Activated naive CD8-positive, alpha-beta T cell treated with anti-CD3 and anti-CD28 coated beads, Interleukin-2, amount 10 ng/mL, durations not matched to agents 7 days and 5 days (primary cell): Measurements from ENCODE around the gene PPP1R3A. TPM values are rescaled to one million over a fixed set of nuclear protein-coding genes. Genes with fewer than 3 reads are reported as not detected.

Source experiments
- ATAC-seq: fragments of 150-1000 bp; cut with Tn5 transposase; one replicate; pipeline ENCODE4 v1.10.0; 2021; ENCODE audit warnings: low read depth, moderate library complexity
- POLR2A ChIA-PET: fragments of 350-600 bp; sonication (Branson Sonifier 250); formaldehyde crosslinking; loops from one replicate; lab custom pipeline; 2021; ENCODE audit warnings: antibody characterized with exemption; lab: Charles Lee
- DNase-seq: peaks from one replicate; pipeline ENCODE4 v3.0.0; 2021
- H3K27ac Mint-ChIP-seq: one replicate; pipeline ENCODE4 v1.8.0; 2022; ENCODE audit warnings: mild to moderate bottlenecking, mixed read lengths
- H3K27me3 Mint-ChIP-seq: one replicate; pipeline ENCODE4 v1.8.0; 2022; ENCODE audit warnings: mild to moderate bottlenecking, moderate library complexity, mixed read lengths
- H3K36me3 Mint-ChIP-seq: one replicate; pipeline ENCODE4 v1.8.0; 2021; ENCODE audit warnings: mild to moderate bottlenecking, mixed read lengths
- H3K4me1 Mint-ChIP-seq: one replicate; pipeline ENCODE4 v1.8.0; 2021; ENCODE audit warnings: mixed read lengths
- H3K4me3 Mint-ChIP-seq: one replicate; pipeline ENCODE4 v1.8.0; 2022; ENCODE audit warnings: mild to moderate bottlenecking, moderate library complexity, mixed read lengths
- H3K9me3 Mint-ChIP-seq: one replicate; pipeline ENCODE4 v1.8.0; 2021; ENCODE audit warnings: mixed read lengths
- total RNA-seq, 2 experiments: library from RNA; stranded (reverse); gene quantifications; one replicate each; pipeline ENCODE4 v1.2.3, GENCODE V29; 2021

Gene PPP1R3A
- total RNA-seq, 2 experiments from 2014 or later = not detected

DNA sequence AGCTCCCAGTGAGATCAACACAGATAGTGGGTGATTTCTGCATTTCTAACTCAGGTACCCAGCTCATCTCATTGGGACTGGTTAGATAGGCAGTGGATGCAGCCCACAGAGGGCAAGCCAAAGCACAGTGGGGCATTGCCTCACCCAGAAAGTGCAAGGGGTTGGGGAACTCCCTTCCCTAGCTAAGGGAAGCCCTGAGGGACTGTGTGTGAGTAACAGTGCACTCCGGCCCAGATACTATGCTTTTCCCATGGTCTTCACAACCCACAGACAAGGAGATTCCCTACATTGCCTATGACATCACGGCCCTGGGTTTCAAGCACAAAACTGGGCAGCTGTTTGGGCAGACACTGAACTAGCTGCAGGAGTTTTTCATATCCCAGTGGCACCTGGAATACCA is 62.8 kb downstream of the PPP1R3A start:
- Mint-ChIP-seq H3K36me3 (no peaks in the 10 kb centered on the region), H3K4me3 (no peak overlapping the region), H3K9me3 (peaks cover 14% of the 10 kb centered on the region), H3K4me1 (no peaks in the 10 kb centered on the region), H3K27me3 (no peaks in the 10 kb centered on the region), H3K27ac (no peak overlapping the region)
- DNase-seq = no peak
- ATAC-seq = no peak
- POLR2A ChIA-PET = no interaction called here

DNA sequence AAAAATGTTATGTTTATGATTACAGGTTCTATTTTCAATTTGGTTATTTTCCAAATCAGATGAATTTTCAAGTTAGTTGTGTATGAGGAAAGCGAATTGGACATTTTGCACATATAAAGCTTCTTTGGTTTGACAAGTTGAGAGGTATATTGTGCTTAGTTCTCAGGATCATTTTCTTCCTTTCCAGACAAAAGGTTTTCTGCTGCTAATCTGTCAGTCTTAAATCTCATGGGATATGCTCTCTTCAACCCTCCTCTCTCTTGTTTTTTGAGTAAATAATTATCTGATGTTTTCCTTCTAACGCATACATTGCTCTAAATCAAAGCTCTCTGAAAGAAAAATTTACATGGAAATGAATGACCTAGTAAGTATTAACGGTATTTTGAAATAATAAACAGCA is 77.9 kb downstream of the PPP1R3A start:
- ATAC-seq (no peak), DNase-seq (no peak)
- H3K27me3 Mint-ChIP-seq = no peaks in the 10 kb centered on the region
- no peaks in the 10 kb centered on the region for H3K9me3 Mint-ChIP-seq
- H3K27ac Mint-ChIP-seq = no peak overlapping the region
- no peak overlapping the region for H3K4me3 Mint-ChIP-seq
- no peaks in the 10 kb centered on the region for H3K4me1 Mint-ChIP-seq
- no peaks in the 10 kb centered on the region for H3K36me3 Mint-ChIP-seq
- POLR2A ChIA-PET = no interaction called here

DNA sequence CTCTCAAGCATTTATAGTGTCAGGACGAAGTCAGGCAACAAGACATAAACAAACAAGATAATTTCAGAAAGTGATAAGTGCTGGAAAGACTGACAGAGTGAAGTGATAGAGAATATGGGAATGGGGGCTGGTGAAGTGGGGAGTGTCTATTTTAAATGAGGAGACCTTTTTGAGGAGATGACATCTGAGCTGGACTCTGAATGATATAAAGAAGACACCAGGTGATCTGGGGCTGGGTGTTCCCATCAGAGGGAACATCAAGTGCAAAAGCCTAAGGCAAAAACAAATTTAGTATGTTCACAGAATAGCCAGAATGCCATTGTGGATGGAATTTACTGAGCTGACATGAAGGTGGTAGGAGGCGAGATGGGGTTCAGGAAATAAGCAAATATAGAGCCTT is 83.4 kb downstream of the PPP1R3A start:
- Mint-ChIP-seq H3K27ac (no peak overlapping the region), H3K4me1 (no peaks in the 10 kb centered on the region), H3K9me3 (no peaks in the 10 kb centered on the region), H3K4me3 (no peak overlapping the region), H3K36me3 (no peaks in the 10 kb centered on the region), H3K27me3 (no peaks in the 10 kb centered on the region)
- ATAC-seq (no peak), DNase-seq (no peak)
- POLR2A ChIA-PET = no interaction called here

DNA sequence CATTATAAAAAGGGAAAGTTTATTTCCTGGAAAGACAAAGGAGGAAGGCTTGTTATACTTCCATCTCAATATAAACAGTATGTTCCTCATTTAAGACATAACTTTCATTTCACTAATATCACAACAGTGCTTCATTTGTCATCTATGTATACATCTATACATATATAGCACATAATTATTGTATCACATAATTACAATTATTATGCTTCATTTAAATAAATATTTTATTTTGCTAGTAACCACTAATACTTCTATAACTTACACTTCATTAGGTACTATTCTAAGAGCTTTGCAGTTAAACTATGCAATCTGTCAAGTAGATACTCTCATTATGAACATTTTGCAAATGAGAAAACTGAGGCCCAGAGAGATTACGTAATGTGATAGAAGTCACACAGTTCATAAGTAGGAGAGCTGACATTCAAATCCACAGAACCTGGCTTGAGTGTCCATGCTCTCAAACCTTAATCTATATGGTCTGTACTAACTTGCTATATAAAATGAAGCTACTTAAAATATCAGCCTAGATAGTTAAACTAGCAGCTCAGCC is 86.5 kb downstream of the PPP1R3A start:
- no peaks in the 10 kb centered on the region for H3K36me3 Mint-ChIP-seq
- no peak for ATAC-seq
- H3K27ac Mint-ChIP-seq = no peak overlapping the region
- H3K27me3 Mint-ChIP-seq = no peaks in the 10 kb centered on the region
- no peak for DNase-seq
- H3K4me1 Mint-ChIP-seq = no peaks in the 10 kb centered on the region
- no peak overlapping the region for H3K4me3 Mint-ChIP-seq
- H3K9me3 Mint-ChIP-seq = no peaks in the 10 kb centered on the region
- POLR2A ChIA-PET = no interaction called here

DNA sequence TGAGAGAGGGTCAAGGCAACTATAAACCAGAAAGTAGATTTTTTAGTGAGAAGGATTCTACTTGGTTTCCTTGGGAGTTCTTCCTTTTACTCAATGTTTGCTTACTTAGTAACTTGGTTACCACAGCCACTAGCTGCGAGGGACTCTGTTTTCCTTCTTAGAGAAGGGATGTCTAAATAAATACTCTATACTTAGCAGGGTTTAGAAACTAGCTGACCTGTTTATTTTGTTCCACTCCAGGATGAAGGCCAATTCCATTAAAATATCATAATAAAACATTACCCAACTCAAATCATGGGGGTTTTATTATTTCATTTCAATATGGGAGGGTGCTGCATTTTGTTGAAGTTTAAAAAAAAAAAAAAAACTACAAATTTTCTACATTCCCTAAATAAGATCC is 87.3 kb downstream of the PPP1R3A start:
- no peak overlapping the region for H3K27ac Mint-ChIP-seq
- no peaks in the 10 kb centered on the region for H3K4me1 Mint-ChIP-seq
- ATAC-seq (no peak), DNase-seq (no peak)
- no peak overlapping the region for H3K4me3 Mint-ChIP-seq
- POLR2A ChIA-PET = no interaction called here
- no peaks in the 10 kb centered on the region for H3K9me3 Mint-ChIP-seq
- no peaks in the 10 kb centered on the region for H3K36me3 Mint-ChIP-seq
- H3K27me3 Mint-ChIP-seq = peaks cover 3% of the 10 kb centered on the region

DNA sequence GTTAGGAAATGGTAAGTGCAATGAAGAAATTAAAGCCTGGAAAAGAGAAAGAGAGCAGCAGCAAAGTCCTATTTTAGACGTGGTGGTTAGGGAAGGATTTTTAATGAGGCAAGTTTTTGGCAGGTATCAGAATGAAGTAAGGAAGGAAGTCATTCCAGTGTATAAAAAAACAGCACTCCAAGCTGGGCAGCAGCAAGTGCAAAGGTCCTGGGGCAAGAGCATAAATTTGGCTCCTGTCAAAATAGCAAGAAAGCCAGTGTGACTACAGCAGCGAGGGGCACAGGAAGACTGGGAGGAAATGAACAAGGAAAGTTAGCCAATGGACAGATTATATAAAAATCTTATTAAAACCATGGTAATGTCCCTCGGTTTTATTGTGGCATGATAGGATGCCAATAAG is 90.2 kb downstream of the PPP1R3A start:
- POLR2A ChIA-PET = no interaction called here
- Mint-ChIP-seq H3K9me3 (no peaks in the 10 kb centered on the region), H3K36me3 (no peaks in the 10 kb centered on the region), H3K27ac (no peak overlapping the region), H3K27me3 (peaks cover 3% of the 10 kb centered on the region), H3K4me3 (no peak overlapping the region), H3K4me1 (no peaks in the 10 kb centered on the region)
- ATAC-seq = no peak
- no peak for DNase-seq
